GM11168 (cell line): ENCODE data around the gene C1orf35.

ENCODE experiments used
- in situ Hi-C: fragments of 300-500 bp; cut with MboI; formaldehyde crosslinking; loops from one replicate; pipeline ENCODE4 v1.12.0; 2022; ENCODE audit warnings: low sequenced_read_pairs; ENCODE audit not compliant: unreplicated experiment

C1orf35 gene

GRCh38 chr1:228102791-228103620, at the start of gene C1orf35:
Gene C1orf35, minus strand, starts transcription at chr1:228103325. Its CDS starts 98 bp downstream, at chr1:228103227.
- in situ Hi-C loops = no loop called here

- in situ Hi-C loops = no loop called here
Measured at GRCh38 chr1:228152918-228153258, 49.8 kb upstream of the C1orf35 start.

GRCh38 chr1:228152097-228152917, 49.2 kb upstream of the C1orf35 start:
- in situ Hi-C loops = no loop called here

- in situ Hi-C loops = no loop called here
Measured at GRCh38 chr1:228151180-228151925, 48.2 kb upstream of the C1orf35 start.

- in situ Hi-C loops = no loop called here
Measured at GRCh38 chr1:228150461-228151179, 47.5 kb upstream of the C1orf35 start.

GRCh38 chr1:228150120-228150460, 47.0 kb upstream of the C1orf35 start:
- in situ Hi-C loops = no loop called here

- in situ Hi-C loops = no loop called here
Measured at GRCh38 chr1:228149406-228150119, 46.4 kb upstream of the C1orf35 start, which contains the start of gene GJC2. Gene GJC2, plus strand, starts transcription at chr1:228149930. Its CDS starts 7,829 bp downstream, at chr1:228157759.

- in situ Hi-C loops = no loop called here
Measured at GRCh38 chr1:228148935-228149405, 45.8 kb upstream of the C1orf35 start.

GRCh38 chr1:228148196-228148861, 45.2 kb upstream of the C1orf35 start:
- in situ Hi-C loops = no loop called here

GRCh38 chr1:228147768-228148167, 44.6 kb upstream of the C1orf35 start:
- in situ Hi-C loops = no loop called here

GRCh38 chr1:228147151-228147693, 44.1 kb upstream of the C1orf35 start:
- in situ Hi-C loops = no loop called here

- in situ Hi-C loops = no loop called here
Measured at GRCh38 chr1:228146417-228147150, 43.5 kb upstream of the C1orf35 start.

GRCh38 chr1:228145463-228146416, 42.6 kb upstream of the C1orf35 start:
- in situ Hi-C loops = no loop called here

- in situ Hi-C loops = no loop called here
Measured at GRCh38 chr1:228144993-228145343, 41.8 kb upstream of the C1orf35 start.

GRCh38 chr1:228144193-228144992, 41.3 kb upstream of the C1orf35 start:
- in situ Hi-C loops = no loop called here
